Heart left ventricle (tissue), 13 donors: ENCODE measurements around the gene MATN1.

ENCODE experiments used
- CTCF ChIP-seq, 12 donors: fragments of 200-600 bp; sonication (generic) in 4 of 12; IDR thresholded peaks; one replicate each; pipeline versions ENCODE4 v1.5.0 to v1.8.0; 2018 to 2022; ENCODE audit warnings: antibody characterized with exemption in 12 of 12, mild to moderate bottlenecking in 5 of 12
- POLR2A ChIP-seq, 2 donors: fragments of 450-650 bp; IDR thresholded peaks; one replicate each; pipeline ENCODE4 v1.6.1; 2017; ENCODE audit warnings: antibody characterized with exemption in 2 of 2, mild to moderate bottlenecking in 2 of 2, moderate library complexity in 2 of 2
- donor health status: ischemic (EF 13 %, LVEDD 7.1; RV severe dilation, severe dysfunction).
- donor health status: DM: no; HTN: yes; CAD: no.
- donor health status: DM: no; HTN: no; CAD: no.
- donor health status: ischemic (EF 25% LVEDD 6.9; RV normal size, moderate dysfunction).
- donor health status: ischemic (EF 25% LVEDD 5.7; RV mildly dilated, moderate dysfunction).
- donor health status: ischemic (EF 35%, LVEDD 5.7; RV mildly dilated, moderate dysfunction).
- donor health status: nonischemic (EF 11% LVEDD 7.7; RV severe dilation, severe dysfunction).
- donor health status: DM: yes; HTN: yes; CAD: no.
- donor health status: PGD.
- donor health status: ischemic (EF 29% LVEDD 5.4; RV normal size, mild dysfunction).
- donor health status: nonischemic (EF 23%, LVEDD 6.1; RV moderate dilation, normal function).

- TF ChIP-seq CTCF (IDR thresholded peaks at IDR 0.05) (no peak), POLR2A (IDR thresholded peaks at IDR 0.05) (no peak)
Observed at GRCh38 chr1:30678209-30678608, 45.2 kb downstream of the MATN1 start.
